ENCODE results near the gene RRP8.
A peak's percentile ranks its signal among the peaks of the same experiment; 100 is the strongest.

The RRP8 gene

DNA sequence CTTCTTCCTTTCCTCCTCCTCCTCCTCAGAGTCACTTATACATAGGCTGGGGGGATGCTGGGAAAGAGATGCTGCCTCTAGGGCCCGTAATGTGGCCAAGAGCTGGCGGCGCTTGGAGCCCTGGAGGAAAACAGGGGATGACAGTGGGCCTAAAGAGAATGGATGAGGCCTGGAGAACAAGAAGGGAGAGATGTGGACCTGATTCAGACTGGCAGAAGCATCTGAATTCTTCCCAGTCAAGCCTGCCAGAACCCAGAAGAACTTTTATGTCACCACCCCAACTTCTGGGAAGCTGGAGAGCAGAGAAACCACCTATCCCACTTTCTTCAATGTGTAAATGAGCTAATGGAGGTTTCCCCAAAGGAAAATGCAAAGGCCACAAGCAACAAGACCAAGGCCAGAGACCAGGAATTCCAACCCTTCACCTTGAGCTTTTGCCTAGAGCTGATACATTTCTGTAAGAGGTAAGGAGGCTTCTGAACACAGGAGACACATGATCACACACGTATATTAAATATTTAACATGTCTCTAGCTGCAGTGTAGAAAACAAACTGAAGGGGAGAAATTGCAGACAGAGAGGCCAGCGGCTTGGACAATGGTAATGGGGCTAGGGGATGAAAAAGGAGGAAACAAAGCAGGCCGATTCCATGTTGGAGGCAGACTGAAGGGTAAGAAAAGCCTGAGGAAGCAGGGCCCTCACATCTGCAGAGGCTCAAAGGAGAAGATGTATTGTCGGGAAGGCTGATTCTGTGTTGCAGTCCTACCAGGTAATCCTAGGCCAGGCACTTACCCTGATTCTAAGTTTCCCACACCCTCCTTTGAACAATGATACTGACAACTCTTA is 1.1 kb downstream of the RRP8 start:
- no peak for DNase-seq

DNA sequence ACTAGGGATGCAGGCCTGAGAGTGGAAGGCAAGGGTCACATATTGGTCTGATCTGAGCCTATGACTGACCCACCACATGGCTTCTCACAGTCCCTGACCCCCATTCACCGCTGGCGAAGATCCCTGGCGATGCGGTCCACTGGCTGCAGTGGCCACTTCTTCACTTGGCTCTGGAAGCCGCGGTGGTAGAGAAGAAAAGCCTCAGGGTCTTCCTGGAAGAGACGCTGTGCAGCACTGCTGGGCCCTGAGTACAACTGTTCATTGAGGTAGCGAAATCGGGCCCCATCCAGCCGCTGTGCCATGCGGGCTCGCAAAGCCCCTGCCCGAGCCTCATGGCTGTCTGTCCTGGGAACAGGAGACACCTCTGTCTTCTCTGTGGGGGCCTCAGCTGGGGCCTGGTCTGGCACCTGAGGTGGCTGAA is 2.4 kb downstream of the RRP8 start:
- no peak for DNase-seq

DNA sequence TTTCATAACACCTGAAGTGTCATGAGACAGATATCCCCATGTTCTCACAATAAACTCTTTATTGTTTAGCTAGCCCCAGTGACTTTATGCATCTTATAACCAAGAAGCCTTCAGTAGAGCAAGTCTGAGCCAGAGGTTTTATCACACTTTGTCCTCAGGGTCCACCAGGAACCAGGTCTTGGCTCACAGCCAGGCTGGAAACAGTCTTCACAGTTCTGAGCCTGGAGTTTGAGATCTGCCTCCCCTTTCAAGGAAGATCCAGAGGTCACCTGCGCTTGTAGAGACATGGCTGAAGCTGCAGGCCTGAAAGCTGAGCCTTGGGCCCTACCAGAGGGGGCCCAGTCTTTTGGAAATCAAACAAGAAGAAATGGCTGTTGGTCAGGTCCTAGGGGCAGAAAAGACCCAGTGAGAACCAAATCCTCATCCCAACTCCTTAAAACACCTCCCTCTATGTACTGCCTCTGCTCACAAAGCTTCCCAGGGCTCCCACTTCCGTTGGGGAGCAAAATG is 3.5 kb downstream of the RRP8 start:
- DNase-seq = no peak

DNA sequence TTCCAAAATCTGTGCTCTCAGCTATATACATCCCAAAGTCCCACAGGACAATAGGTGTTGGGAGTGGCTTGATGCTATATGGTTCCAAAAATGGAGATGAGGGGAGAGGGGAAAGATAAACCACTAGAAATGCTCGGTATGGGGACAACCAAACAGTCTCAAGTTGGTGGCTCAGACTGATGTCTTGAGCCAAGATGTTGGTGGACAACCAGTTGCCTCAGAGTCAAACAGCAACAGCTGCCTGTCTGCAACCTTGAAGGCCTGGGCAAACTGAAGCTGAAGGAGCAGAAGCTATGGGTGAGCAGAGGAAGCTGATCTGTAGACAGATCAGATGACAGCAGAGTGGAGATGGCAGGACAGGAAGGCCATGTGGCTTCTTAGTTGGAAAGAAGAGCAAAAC is 4.0 kb downstream of the RRP8 start:
- no peak for DNase-seq

DNA sequence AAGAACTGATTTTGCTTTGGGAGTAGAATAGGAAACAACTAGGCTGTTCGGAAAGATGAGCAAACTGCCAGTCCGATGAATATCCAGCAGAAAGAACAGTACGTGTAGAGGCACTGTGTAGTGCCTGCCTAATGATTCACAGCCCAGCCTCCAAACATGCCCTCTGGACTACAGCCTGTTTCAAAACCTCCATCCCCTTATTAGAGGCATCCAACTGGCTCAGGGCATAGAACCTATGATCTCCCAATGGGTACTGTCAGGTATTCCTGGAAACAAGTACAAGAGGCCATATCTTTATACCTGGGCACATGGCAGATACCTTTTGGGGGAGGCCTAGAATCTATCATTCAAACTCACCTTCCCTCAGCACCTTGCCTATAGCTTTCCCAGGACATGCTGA is 4.9 kb downstream of the RRP8 start:
- no peak for DNase-seq

DNA sequence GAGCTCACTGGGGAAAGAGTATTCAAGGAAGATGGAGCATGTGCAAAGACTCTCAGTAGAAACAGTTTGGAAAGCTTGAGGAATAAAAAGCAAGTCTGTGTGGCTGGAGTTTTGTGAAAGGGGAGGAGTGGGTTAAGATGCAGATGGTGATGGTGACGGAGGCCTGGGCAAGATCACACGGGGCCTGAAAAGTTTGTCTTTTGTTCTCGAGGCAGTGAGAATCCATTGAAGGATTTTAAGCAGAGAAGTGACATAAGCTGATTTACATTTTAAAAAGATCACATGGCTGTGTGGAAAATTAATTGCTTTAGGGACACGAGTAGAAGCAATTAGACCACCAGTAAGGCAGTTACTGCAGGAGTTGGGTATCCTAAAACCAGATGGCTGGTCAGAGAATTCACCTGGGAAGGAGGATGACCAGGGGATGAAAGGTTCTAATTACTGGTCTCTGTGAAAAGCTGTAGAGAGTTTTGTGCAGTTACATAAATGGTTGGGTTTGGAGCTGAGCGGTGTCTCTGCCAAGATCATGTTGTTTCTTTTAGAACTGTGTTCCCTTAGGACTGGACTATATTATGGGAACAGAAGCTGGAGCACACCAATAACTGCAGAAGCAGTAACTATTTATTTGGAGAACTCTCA is 7.1 kb downstream of the RRP8 start:
- DNase-seq = peak in 13 of 51 donors; percentile 8 to 86 (median 21)

DNA sequence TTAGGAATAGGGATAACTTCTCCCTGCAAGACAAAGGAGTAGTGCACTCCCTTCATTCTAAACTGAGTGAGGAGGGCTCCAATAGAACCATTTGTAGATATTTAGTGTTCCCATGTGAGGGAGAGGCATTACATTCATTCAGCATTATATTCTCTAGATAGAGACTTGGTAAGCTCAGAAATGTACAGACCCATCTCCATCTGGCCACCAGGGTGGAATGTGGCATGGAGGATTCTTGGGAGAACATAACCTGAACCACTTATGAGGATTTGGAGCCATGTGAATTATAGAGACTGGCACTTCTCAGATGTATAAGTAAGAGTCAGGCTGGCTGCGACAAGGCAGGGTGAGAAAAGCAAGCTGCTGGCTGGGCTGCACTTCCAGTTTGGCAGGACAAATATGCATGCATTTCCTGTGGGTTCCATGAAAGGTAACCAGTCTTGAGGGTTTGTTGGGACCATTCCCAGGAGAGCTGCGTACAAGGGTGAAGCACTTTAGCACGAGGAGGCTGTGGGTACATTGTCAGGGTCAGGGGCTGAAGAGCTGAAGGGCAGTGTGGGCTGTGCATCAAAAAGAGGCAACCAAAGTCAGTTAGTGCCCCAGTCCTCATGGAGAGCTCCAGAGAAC is 9.2 kb downstream of the RRP8 start:
- no peak for DNase-seq

DNA sequence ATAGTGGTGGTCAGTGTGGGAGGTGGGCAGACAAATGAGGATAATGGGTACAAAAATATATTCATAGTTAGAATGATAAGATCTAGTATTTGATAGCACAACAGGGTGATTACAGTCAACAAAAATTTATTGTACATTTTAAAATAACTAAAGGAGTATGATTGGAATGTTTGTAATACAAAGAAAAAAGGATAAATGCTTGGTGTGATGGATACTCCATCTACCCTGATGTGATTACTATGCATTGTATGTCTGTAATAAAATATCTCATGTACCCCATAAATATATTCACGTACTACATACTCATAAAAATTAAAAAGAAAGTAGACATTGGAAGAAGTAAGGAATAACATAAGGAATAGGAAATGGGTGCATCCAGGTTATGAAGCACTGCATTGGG is 15.4 kb downstream of the RRP8 start:
- no peak for DNase-seq

DNA sequence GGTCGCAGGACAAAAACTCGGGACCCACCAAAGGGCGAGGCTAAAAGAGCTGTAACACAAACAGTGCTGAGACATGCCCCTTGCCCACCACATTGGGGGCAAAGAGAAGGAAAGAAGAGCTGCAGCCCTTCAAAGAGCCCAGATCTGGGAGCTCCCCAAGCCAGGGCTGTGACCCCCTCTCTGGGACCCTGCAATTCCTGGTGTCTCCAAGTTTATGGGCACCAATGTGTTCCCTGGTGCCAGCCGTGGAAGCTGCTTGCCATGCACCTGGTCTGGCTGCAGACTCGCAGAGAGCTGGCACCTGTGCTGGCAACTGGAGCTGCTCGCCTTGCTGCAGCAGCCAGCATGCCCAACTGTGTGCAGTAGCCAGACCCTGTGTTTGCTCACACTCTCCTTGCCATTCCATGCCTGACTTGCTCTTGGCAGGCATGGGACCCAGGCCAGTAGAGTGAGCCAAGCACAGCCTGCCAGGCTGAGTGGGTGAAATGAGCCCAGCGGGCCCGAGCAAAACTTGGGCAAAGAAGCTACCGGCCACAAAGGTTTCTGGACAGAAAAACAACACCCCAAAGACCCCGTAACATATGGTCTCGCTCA is 16.0 kb downstream of the RRP8 start:
- DNase-seq = peak in 19 of 51 donors; percentile 22 to 70 (median 48)

DNA sequence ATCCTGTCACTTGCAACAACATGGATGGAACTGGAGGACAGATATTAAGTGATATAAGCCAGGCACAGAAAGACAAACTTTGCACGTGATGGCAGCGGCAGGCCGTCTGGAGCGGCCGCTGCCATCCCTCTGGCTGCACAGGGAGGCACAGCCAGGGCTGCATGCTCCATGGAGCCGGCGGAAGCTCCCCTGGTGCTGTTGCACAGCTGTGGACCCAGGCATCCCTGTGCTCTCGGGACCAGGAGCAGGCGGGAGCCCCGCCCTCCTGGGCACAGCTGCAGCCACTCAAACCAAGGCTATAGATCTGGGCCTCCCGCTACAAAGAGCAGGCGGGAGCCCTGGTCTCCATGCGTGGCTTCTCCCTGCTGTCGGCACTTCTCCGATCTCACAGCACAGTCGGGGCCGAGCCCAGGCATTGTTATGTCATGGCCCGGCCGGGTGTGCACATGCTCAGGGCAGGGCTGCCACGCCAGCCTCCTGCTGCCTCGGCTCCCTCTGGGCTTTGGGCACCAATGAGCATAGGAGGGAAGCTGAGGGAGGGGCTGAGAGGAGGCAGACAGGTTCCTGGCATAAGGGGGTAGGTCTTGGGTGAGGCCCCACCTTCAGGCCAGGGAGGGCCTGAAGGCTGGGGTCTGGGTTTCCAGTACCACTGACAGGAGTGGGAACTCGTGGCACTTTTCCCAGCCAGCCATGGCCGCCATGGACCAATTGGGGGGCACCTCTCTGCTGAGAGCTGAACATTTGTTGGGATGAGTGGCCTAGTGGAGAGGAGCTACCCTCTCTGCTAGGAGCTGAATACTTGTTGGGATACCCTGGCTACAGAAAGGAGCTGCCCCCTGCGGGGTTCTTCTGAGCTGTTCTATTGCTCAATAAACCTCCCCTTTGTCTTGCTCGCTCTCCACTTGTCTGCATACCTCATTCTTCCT is 16.7 kb downstream of the RRP8 start:
- DNase-seq = peak in 16 of 51 donors; percentile 16 to 65 (median 44)

DNA sequence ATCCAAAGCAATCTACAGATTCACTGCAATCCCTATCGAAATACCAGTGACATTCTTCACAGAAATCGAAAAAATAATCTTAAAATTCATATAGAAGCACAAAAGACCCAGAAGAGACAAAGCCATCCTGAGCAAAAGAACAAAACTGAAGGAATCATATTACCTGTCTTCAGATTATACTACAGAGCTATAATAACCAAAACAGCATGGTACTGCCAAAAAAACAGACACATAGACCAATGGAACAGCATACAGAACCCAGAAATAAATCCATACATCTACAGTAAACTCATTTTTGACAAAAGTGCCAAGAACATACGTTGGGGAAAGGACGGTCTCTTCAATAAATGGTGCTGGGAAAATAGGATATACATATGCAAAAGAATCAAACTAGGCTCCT is 18.9 kb downstream of the RRP8 start:
- DNase-seq = no peak

DNA sequence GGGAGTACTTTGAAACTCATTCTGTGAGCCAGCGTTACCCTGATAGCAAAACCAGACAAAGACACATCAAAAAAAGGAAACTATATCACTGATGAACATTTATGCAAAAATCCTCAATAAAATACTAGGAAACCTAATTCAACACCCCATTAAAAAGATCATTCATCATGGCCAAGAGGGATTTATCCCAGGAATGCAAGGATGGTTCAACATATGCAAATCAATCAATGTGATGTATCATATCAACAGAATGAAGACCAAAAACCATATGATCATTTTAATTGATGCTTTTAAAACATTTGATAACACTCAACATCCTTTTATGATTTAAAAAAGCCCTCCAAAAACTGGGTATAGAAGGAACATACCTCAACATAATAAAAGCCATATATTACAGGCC is 19.8 kb downstream of the RRP8 start:
- no peak for DNase-seq

DNA sequence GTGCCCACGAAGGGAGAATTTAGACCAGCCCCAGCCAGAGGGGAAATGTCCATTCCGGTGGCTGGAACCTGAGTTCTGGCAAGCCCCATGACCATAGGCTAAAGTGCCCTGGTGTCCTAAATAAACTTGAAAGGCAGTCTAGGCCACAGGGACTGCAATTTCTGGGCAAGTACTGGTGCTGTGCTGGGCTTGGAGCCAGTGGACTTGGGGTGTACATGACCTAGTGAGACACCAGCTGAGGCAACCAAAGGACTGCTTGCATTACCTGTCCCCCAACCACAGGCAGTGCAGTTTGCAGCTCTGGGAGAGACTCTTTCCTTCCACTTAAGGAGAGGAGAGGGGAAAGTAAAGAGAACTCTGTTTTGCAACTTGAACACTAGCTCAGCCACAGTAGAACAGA is 23.7 kb downstream of the RRP8 start:
- peak in 4 of 51 donors; percentile 11 to 24 (median 13) for DNase-seq

DNA sequence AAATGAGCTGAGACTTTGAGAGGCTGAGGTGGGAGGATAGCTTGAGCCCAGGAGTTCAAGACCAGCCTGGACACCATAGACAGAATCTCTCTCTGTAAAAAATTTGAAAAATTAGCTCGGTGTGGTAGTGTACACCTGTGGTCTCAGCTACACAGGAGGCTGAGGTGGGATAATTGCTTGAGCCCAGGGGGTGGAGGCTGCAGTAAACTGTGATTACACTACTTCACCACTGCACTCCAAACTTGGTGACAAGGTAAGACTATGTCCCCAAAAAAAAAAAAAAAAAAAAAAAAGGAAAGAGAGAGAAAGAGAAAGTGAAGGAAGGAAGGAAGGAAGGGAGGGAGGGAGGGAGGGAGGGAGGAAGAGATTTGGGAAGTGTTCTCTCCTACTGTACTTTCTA is 25.3 kb downstream of the RRP8 start:
- DNase-seq = no peak

DNA sequence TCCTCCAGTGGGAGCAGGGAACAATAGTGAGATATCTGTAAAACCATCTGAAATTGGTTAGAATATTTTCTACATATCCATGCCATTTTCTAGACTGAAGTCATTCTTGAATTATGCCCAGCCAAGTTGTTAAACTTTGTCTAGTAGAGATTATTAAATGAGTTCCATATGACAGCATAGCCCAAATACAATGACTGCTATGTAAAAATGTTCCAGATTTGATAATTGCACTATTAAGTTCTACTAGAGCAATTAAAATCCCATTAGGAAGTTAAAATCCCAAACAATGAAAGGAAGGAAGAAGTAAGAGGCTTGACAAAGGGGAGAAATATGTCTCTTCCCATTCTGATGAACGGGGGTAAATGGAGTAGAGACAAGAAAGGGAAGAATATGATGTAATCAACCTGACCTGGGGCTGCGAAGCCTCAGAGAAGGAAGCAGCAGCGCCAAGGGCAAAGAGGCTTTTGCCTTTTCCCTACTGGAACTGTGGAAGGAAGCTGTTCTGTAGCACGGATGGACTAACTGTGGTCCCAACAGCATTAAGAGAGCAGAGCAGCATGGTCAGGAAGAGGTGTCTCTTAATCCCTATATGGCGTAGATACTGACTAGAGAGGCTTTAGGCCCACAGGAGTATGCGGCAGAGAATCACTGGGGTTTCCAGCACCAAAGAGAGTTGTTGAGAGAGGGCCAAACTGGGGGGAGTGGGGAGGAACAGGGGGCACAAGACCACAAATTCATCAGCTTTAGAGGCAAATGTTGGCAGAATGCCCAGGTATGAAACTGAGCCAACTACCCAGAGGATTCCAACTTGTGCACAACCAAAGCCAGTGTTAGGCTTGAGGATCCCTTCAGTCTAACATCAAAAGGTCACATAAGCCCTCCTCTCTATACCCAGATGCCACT is 26.7 kb downstream of the RRP8 start:
- DNase-seq = peak in 45 of 51 donors; percentile 13 to 93 (median 75)

DNA sequence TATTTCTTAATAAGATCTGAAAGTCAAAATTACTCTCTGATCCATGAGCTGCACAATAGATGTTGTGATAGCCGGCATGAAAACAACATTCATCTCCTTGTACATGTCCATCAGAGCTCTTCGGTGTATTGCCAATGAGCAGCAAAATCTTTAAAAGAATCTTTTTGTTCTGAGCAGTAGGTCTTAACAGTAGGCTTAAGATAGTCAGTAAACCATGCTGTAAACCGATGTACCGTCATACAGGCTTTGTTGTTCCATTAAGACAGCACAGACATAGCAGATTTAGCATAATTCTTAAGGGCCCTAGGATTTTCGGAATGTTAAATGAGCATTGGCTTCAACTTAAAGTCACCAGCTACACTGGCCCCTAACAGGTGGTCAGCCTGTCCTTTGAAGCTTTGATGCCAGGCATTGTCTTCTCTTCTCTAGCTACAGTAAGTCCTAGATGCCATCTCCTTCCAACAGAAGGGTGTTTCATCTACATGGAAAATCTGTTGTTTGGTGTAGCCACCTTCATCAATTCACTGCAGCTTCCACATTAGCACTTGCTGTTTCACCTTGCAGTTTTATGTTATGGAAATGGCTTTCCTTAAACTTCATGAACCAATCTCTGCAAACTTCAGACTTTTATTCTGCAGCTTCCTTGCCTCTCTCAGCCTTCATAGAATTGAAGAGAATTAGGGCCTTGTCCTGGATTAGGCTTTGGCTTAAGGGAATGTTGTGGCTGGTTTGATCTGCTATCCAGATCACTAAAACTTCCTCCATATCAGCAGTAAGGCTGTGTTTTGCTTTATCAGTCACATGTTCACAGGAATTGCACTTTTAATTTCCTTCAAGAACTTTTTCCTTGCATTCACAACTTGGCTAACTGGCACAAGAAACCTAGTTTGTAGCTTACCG is 28.4 kb downstream of the RRP8 start:
- DNase-seq = no peak

DNA sequence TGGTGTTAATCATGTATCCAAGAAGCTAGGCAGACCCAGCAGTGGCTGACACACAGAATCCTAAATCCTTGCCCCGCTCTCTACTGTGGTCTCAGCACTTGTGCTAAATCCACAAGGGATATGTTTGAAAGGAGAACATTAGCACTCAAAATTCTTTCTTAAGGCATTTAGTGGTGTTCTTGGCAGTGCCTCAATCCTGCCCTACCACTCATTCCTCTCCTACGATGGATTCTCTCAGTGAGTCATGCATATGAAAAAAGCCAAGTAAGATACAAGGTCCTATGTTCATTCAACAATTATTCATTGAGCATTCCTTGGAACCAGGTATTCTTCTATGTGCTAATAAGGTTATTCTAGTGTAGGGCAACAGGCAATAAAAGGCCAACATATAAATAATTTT is 31.2 kb downstream of the RRP8 start:
- DNase-seq = peak in 1 of 51 donors; percentile 51

DNA sequence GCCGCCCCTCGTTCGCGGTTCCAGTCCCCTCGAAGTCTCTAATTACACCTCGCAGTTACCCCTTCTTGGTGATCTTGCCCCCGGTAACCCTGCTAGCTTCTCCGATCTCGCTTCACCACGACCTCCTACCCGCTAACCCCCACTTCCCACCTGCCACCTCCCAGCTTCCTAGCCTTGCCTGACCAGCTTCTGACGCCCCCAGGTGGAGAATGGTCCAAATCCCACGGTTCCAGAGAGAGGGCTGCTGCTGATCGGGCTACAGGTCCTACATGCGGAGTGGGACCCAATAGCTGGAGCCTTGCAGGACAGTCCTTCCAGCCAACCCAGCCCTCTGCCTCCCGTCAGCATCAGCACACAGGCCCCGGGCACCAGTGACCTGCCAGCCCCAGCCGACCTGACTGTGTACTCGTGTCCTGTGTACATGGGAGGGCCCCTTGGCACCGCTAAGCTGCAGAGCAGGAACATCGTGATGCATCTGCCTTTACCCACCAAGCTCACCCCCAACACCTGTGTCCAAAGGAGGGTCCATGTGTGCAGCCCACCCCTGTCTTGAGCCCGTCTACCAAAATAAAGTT is 31.9 kb downstream of the RRP8 start:
- no peak for DNase-seq
